ENCODE data around the gene GPATCH1. TPM values are rescaled to one million over a fixed set of nuclear protein-coding genes. Genes with fewer than 3 reads are reported as not detected.

The GPATCH1 gene
- total and polyA plus RNA-seq, 2 of the 4 experiments (the other 2 are of a cell fraction): 5.1 to 7.5 TPM

DNA sequence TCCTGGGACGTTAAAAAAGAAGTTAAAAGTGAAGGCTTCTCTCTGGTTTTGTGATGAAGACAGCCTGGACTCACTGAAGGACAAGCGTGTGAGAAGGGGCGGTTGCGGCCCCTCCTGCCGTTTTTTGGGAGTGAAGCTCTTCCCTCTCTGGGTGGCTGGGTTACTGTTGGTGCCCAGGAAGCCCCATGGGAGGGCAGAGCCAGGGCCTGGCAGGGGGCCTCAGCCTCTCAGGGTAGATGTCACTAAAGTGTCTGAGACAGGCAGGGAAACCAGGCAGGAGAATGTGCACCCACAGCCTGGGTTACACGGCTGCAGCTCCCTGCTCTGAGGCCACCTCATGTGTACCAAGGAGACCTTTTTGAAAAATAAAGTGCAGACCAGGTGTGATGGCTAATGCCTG lies 49.5 kb downstream of the GPATCH1 start:
- Histone ChIP-seq H2BK120ac (ENCODE audit: low read depth, low read length) (no peak overlapping the region), H3K27ac (ENCODE audit: insufficient read depth, low read length) (no peak overlapping the region), H3K9me1 (ENCODE audit: insufficient read depth, low read length) (no peaks in the 10 kb centered on the region), H4K5ac (ENCODE audit: low read depth, low read length) (no peak overlapping the region), H4K8ac (ENCODE audit: low read depth in 2 of 2, low read length in 2 of 2) (no peak overlapping the region), H3K14ac (replicated peaks; ENCODE audit: low read depth, low read length) (no peak overlapping the region), H3K4me1 (ENCODE audit: control insufficient read depth, insufficient read depth, low read length) (peaks cover 2% of the 10 kb centered on the region; the same call in 1 of the 2 replicates), H3K27me3 (ENCODE audit: control insufficient read depth, insufficient read depth, low read length) (no peaks in the 10 kb centered on the region), H3K9me3 (ENCODE audit: control insufficient read depth, insufficient read depth, low read length) (no peaks in the 10 kb centered on the region), H3K4me3 (ENCODE audit: insufficient read depth, low read depth, low read length) (no peak overlapping the region), H4K20me1 (ENCODE audit: insufficient read depth, low read length) (no peaks in the 10 kb centered on the region), H3K18ac (ENCODE audit: low read depth, low read length) (no peak overlapping the region), H3K56ac (ENCODE audit: extremely low read depth, insufficient read depth, low read length) (no peak overlapping the region), H2BK20ac (ENCODE audit: low read depth, low read length) (no peak overlapping the region), H2BK5ac (ENCODE audit: low read depth, low read length, poor library complexity, severe bottlenecking) (no peak overlapping the region), H3K23ac (ENCODE audit: low read depth, low read length) (no peak overlapping the region), H2BK15ac (ENCODE audit: low read depth, low read length) (no peak overlapping the region), H2AFZ (replicated peaks; ENCODE audit: low read length, poor library complexity) (no peak overlapping the region), H2AK9ac (replicated peaks; ENCODE audit: low read depth, low read length, poor library complexity) (no peak overlapping the region), H3K9ac (ENCODE audit: low read depth, low read length) (no peak overlapping the region), H4K91ac (ENCODE audit: insufficient read depth, low read depth, low read length) (no peak overlapping the region), H3K4me2 (ENCODE audit: low read depth, low read length) (no peak overlapping the region), H2AK5ac (ENCODE audit: low read depth, low read length) (no peak overlapping the region), H3K36me3 (ENCODE audit: control insufficient read depth, insufficient read depth, low read length) (peaks cover 10% of the 10 kb centered on the region), H3K79me1 (ENCODE audit: low read depth in 1 of 2, low read length in 2 of 2) (peaks cover 0 to 4% of the 10 kb centered on the region in 2 experiments; a peak in 1 of 4 replicates), H3K4ac (ENCODE audit: low read depth, low read length) (no peak overlapping the region)
- CTCF ChIA-PET: no interaction called here
- DNase-seq: no peak
- ATAC-seq (ENCODE audit: low read depth): no peak
- dilution Hi-C loops (cut with HindIII; ENCODE audit: low sequenced_read_pairs, unreplicated experiment) (no loop called here), intact Hi-C loops (cut with micrococcal nuclease) (no loop called here), in situ Hi-C loops (cut with MboI; ENCODE audit: low sequenced_read_pairs) (loop anchor here (10.0 kb wide), 1 partner anchor 54 kb away; no protein-coding TSS in a partner anchor)
- TF ChIP-seq, protein P1, sequence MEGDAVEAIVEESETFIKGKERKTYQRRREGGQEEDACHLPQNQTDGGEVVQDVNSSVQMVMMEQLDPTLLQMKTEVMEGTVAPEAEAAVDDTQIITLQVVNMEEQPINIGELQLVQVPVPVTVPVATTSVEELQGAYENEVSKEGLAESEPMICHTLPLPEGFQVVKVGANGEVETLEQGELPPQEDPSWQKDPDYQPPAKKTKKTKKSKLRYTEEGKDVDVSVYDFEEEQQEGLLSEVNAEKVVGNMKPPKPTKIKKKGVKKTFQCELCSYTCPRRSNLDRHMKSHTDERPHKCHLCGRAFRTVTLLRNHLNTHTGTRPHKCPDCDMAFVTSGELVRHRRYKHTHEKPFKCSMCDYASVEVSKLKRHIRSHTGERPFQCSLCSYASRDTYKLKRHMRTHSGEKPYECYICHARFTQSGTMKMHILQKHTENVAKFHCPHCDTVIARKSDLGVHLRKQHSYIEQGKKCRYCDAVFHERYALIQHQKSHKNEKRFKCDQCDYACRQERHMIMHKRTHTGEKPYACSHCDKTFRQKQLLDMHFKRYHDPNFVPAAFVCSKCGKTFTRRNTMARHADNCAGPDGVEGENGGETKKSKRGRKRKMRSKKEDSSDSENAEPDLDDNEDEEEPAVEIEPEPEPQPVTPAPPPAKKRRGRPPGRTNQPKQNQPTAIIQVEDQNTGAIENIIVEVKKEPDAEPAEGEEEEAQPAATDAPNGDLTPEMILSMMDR (conservative IDR thresholded peaks at IDR 0.05; ENCODE audit: low read depth, low read length): no peak
- TF ChIP-seq BHLHE40 (IDR thresholded peaks at IDR 0.05; ENCODE audit: low read depth, low read length): no peak
- no peak for TF ChIP-seq CEBPB (IDR thresholded peaks at IDR 0.05; ENCODE audit: low read depth, low read length)
- no peak for TF ChIP-seq RAD21 (IDR thresholded peaks at IDR 0.05; ENCODE audit: low read length)
- TF ChIP-seq USF2 (IDR thresholded peaks at IDR 0.05; ENCODE audit: low read depth, low read length): no peak
- no peak for TF ChIP-seq FOS (IDR thresholded peaks at IDR 0.05; ENCODE audit: low read depth, low read length)
- TF ChIP-seq MXI1 (IDR thresholded peaks at IDR 0.05; ENCODE audit: borderline replicate concordance, low read depth, low read length): no peak
- TF ChIP-seq, protein P2, sequence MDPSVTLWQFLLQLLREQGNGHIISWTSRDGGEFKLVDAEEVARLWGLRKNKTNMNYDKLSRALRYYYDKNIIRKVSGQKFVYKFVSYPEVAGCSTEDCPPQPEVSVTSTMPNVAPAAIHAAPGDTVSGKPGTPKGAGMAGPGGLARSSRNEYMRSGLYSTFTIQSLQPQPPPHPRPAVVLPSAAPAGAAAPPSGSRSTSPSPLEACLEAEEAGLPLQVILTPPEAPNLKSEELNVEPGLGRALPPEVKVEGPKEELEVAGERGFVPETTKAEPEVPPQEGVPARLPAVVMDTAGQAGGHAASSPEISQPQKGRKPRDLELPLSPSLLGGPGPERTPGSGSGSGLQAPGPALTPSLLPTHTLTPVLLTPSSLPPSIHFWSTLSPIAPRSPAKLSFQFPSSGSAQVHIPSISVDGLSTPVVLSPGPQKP (IDR thresholded peaks at IDR 0.05; ENCODE audit: borderline replicate concordance, low read depth, low read length): no peak
- no peak for TF ChIP-seq POLR2A (IDR thresholded peaks at IDR 0.05; ENCODE audit: low read depth, low read length)
- TF ChIP-seq CHD1 (IDR thresholded peaks at IDR 0.05; ENCODE audit: low read depth, low read length): no peak
- no peak for TF ChIP-seq MAZ (IDR thresholded peaks at IDR 0.05; ENCODE audit: borderline replicate concordance, low read depth, low read length)
- TF ChIP-seq NFE2L2 (IDR thresholded peaks at IDR 0.05; ENCODE audit: low read depth, low read length): no peak
- no peak for TF ChIP-seq SMC3 (IDR thresholded peaks at IDR 0.05; ENCODE audit: low read depth, low read length)
- WGBS, 2 experiments (ENCODE audit: extremely low coverage in 2 of 2, insufficient read length in 1 of 2): 95% methylated on average over 4 of the region's 6 CpGs; no CpG with 5 or more reads in 1 of the 2 experiments
- BruUV-seq (replicated peaks): no TSS peak
- POLR2A ChIA-PET (ENCODE audit: unreplicated experiment): no interaction called here

Data from IMR-90 (cell line).